ENCODE data around the gene DCAF11. TPM values are rescaled to one million over a fixed set of nuclear protein-coding genes. Genes with fewer than 3 reads are reported as not detected.
A peak's percentile ranks its signal among the peaks of the same experiment; 100 is the strongest.

DCAF11 gene
- total and polyA plus RNA-seq, 2 of the 13 experiments (the other 11 are each of a cell fraction or from before 2014, with no cell fraction given) = 150 to 257 TPM

- TF ChIP-seq, protein P1, sequence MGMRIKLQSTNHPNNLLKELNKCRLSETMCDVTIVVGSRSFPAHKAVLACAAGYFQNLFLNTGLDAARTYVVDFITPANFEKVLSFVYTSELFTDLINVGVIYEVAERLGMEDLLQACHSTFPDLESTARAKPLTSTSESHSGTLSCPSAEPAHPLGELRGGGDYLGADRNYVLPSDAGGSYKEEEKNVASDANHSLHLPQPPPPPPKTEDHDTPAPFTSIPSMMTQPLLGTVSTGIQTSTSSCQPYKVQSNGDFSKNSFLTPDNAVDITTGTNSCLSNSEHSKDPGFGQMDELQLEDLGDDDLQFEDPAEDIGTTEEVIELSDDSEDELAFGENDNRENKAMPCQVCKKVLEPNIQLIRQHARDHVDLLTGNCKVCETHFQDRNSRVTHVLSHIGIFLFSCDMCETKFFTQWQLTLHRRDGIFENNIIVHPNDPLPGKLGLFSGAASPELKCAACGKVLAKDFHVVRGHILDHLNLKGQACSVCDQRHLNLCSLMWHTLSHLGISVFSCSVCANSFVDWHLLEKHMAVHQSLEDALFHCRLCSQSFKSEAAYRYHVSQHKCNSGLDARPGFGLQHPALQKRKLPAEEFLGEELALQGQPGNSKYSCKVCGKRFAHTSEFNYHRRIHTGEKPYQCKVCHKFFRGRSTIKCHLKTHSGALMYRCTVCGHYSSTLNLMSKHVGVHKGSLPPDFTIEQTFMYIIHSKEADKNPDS (CRISPR knock-in tag; IDR thresholded peaks at IDR 0.05) = peak; percentile 17; the same call in 1 of the 2 replicates
- TF ChIP-seq, protein P2, sequence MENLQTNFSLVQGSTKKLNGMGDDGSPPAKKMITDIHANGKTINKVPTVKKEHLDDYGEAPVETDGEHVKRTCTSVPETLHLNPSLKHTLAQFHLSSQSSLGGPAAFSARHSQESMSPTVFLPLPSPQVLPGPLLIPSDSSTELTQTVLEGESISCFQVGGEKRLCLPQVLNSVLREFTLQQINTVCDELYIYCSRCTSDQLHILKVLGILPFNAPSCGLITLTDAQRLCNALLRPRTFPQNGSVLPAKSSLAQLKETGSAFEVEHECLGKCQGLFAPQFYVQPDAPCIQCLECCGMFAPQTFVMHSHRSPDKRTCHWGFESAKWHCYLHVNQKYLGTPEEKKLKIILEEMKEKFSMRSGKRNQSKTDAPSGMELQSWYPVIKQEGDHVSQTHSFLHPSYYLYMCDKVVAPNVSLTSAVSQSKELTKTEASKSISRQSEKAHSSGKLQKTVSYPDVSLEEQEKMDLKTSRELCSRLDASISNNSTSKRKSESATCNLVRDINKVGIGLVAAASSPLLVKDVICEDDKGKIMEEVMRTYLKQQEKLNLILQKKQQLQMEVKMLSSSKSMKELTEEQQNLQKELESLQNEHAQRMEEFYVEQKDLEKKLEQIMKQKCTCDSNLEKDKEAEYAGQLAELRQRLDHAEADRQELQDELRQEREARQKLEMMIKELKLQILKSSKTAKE (CRISPR knock-in tag; IDR thresholded peaks at IDR 0.05; ENCODE audit: borderline replicate concordance) = 0 out of 2 replicates have a peak, but pooled peaks have one; percentile 82
- TF ChIP-seq ZNF614 (CRISPR knock-in tag; IDR thresholded peaks at IDR 0.05; ENCODE audit: borderline replicate concordance) = peak; percentile 100
- TF ChIP-seq RFX1 (IDR thresholded peaks at IDR 0.05) = no peak
- peak; percentile 95 for TF ChIP-seq SRY (CRISPR knock-in tag; IDR thresholded peaks at IDR 0.05)
- TF ChIP-seq GPN1 (CRISPR knock-in tag; IDR thresholded peaks at IDR 0.05; ENCODE audit: borderline replicate concordance) = peak; percentile 55; the same call in 1 of the 2 replicates
- TF ChIP-seq, protein P3, sequence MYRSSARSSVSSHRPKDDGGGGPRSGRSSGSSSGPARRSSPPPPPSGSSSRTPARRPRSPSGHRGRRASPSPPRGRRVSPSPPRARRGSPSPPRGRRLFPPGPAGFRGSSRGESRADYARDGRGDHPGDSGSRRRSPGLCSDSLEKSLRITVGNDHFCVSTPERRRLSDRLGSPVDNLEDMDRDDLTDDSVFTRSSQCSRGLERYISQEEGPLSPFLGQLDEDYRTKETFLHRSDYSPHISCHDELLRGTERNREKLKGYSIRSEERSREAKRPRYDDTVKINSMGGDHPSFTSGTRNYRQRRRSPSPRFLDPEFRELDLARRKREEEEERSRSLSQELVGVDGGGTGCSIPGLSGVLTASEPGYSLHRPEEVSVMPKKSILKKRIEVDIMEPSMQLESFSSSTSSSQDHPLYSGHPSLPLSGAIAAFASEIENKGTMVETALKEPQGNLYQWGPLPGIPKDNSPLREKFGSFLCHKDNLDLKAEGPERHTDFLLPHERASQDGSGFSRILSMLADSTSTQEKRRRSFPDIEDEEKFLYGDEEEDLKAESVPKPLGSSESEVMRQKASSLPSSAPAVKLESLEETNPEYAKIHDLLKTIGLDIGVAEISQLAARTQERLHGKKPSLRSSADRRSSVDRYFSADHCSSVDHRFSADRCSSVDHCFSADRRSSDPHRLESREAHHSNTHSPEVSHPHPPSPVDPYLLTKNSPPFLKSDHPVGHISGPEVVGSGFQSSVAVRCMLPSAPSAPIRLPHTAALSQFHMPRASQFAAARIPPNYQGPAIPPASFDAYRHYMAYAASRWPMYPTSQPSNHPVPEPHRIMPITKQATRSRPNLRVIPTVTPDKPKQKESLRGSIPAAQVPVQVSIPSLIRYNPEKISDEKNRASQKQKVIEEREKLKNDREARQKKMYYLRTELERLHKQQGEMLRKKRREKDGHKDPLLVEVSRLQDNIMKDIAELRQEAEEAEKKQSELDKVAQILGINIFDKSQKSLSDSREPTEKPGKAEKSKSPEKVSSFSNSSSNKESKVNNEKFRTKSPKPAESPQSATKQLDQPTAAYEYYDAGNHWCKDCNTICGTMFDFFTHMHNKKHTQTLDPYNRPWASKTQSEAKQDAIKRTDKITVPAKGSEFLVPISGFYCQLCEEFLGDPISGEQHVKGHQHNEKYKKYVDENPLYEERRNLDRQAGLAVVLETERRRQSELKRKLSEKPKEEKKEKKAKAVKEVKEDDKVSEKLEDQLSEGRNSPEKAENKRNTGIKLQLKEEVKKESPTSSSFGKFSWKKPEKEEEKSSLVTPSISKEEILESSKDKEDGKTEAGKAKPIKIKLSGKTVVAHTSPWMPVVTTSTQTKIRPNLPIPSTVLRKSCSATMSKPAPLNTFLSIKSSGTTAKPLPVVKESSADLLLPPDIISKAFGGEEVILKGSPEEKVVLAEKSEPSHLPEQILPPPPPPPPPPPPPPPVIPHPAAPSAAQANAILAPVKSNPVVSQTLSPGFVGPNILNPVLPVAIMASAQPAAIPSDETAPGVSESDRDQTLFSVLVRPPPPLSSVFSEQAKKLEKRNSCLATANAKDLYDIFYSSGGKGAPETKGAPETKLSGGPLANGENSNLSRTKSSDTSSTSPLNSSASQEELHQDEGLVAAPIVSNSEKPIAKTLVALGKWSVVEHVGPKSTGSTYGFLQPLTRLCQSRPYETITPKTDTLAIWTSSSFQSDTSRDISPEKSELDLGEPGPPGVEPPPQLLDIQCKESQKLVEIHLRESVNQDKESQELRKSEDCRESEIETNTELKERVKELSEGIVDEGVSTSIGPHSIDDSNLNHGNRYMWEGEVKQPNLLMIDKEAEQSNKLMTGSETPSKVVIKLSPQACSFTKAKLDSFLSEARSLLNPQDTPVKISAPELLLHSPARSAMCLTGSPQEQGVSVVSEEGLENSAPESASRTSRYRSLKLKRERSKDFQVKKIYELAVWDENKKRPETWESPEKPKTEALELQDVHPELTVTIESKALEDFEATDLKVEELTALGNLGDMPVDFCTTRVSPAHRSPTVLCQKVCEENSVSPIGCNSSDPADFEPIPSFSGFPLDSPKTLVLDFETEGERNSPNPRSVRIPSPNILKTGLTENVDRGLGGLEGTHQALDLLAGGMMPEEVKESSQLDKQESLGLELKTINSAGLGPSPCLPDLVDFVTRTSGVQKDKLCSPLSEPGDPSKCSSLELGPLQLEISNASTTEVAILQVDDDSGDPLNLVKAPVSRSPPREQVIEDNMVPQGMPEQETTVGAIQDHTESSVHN (CRISPR knock-in tag; IDR thresholded peaks at IDR 0.05) = peak; percentile 97
- no peak; the same call in 1 of the 2 replicates for TF ChIP-seq ZNF512B (CRISPR knock-in tag; IDR thresholded peaks at IDR 0.05; ENCODE audit: borderline replicate concordance)
- peak; percentile 93 for TF ChIP-seq SIX4 (CRISPR knock-in tag; IDR thresholded peaks at IDR 0.05)
- no peak for TF ChIP-seq ZNF678 (CRISPR knock-in tag; IDR thresholded peaks at IDR 0.05)
Measured at GRCh38 chr14:24160850-24161804, 46.5 kb downstream of the DCAF11 start, which contains the start of gene IRF9 (continued).
